ENCODE results near the gene TRIM24. TPM values are rescaled to one million over a fixed set of nuclear protein-coding genes. Genes with fewer than 3 reads are reported as not detected.
A peak's percentile ranks its signal among the peaks of the same experiment; 100 is the strongest.

Gene TRIM24
- total RNA-seq, 1 donor from 2014 or later: 60.3 TPM

- no peak for TF ChIP-seq EZH2 (IDR thresholded peaks at IDR 0.05; ENCODE audit: insufficient read depth, low read length)
- TF ChIP-seq, protein P1, sequence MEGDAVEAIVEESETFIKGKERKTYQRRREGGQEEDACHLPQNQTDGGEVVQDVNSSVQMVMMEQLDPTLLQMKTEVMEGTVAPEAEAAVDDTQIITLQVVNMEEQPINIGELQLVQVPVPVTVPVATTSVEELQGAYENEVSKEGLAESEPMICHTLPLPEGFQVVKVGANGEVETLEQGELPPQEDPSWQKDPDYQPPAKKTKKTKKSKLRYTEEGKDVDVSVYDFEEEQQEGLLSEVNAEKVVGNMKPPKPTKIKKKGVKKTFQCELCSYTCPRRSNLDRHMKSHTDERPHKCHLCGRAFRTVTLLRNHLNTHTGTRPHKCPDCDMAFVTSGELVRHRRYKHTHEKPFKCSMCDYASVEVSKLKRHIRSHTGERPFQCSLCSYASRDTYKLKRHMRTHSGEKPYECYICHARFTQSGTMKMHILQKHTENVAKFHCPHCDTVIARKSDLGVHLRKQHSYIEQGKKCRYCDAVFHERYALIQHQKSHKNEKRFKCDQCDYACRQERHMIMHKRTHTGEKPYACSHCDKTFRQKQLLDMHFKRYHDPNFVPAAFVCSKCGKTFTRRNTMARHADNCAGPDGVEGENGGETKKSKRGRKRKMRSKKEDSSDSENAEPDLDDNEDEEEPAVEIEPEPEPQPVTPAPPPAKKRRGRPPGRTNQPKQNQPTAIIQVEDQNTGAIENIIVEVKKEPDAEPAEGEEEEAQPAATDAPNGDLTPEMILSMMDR (IDR thresholded peaks at IDR 0.05; ENCODE audit: insufficient read depth, low read depth, low read length): no peak
- Histone ChIP-seq H2AFZ (ENCODE audit: low read depth, low read length) (no peak overlapping the region), H3K79me2 (ENCODE audit: insufficient read depth, low read length) (peaks cover 67% of the 10 kb centered on the region), H3K27ac (ENCODE audit: low read depth, low read length) (no peak overlapping the region), H3K9ac (ENCODE audit: low read length) (no peak overlapping the region), H3K4me1 (ENCODE audit: insufficient read depth, low read length) (no peaks in the 10 kb centered on the region), H3K4me2 (ENCODE audit: low read length) (no peak overlapping the region), H3K27me3 (ENCODE audit: insufficient read depth, low read length) (no peaks in the 10 kb centered on the region), H4K20me1 (ENCODE audit: insufficient read depth, low read length) (peaks cover 17% of the 10 kb centered on the region), H3K9me3 (ENCODE audit: insufficient read depth, low read depth, low read length) (no peaks in the 10 kb centered on the region), H3K4me3 (ENCODE audit: insufficient read depth, low read depth, low read length) (no peak overlapping the region), H3K36me3 (ENCODE audit: insufficient read depth, low read length) (peaks cover 6% of the 10 kb centered on the region)
- FAIRE-seq (no peak), DNase-seq (ENCODE audit: low read depth) (no peak)
- H3K4me3 Mint-ChIP-seq (ENCODE audit: unreplicated experiment): no peak overlapping the region
- H3K4me1 Mint-ChIP-seq (ENCODE audit: low read depth, unreplicated experiment): peaks cover 22% of the 10 kb centered on the region
- no peaks in the 10 kb centered on the region for H3K9me3 Mint-ChIP-seq (ENCODE audit: unreplicated experiment)
- no peaks in the 10 kb centered on the region for H3K27me3 Mint-ChIP-seq (ENCODE audit: low read depth, unreplicated experiment)
- peaks cover 28% of the 10 kb centered on the region for H3K36me3 Mint-ChIP-seq (ENCODE audit: low read depth, unreplicated experiment)
- peak overlapping the region; percentile 53 for H3K27ac Mint-ChIP-seq (ENCODE audit: unreplicated experiment)
These were observed 46.7 kb downstream of the TRIM24 start for GRCh38 chr7:138506764-138507163.

DNA sequence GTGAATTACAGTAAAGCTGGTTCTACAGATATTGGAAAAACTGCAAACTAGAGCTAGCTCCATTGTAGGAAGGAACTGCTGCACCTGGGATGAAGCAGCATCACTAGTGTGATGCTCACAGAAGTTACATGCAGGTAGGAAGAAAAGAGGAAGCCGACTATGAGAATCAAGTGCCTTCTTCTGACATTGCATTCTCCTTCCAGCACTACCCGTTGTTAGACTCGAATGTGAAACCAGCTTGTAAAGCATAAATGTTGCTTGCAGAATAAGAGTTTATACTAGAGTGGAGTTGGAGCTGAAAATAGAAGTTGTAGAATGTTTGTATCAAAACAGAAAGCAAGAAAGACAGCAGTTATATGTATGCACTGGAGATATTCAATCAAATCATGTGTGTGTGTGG, 49.9 kb downstream of the TRIM24 start:
- Mint-ChIP-seq H3K36me3 (ENCODE audit: low read depth, unreplicated experiment) (peaks cover 50% of the 10 kb centered on the region), H3K4me3 (ENCODE audit: unreplicated experiment) (no peak overlapping the region)
- peaks cover 55% of the 10 kb centered on the region for H3K79me2 ChIP-seq (ENCODE audit: insufficient read depth, low read length)

More for the DNA sequence above, 49.9 kb downstream of the TRIM24 start:
- H4K20me1 ChIP-seq (ENCODE audit: insufficient read depth, low read length): peaks cover 7% of the 10 kb centered on the region
- no peaks in the 10 kb centered on the region for H3K9me3 ChIP-seq (ENCODE audit: insufficient read depth, low read depth, low read length)
- DNase-seq (ENCODE audit: low read depth) (no peak), FAIRE-seq (no peak)
- Mint-ChIP-seq H3K4me1 (ENCODE audit: low read depth, unreplicated experiment) (peaks cover 14% of the 10 kb centered on the region), H3K9me3 (ENCODE audit: unreplicated experiment) (peaks cover 2% of the 10 kb centered on the region), H3K27ac (ENCODE audit: unreplicated experiment) (no peak overlapping the region), H3K27me3 (ENCODE audit: low read depth, unreplicated experiment) (no peaks in the 10 kb centered on the region)
- H3K4me1 ChIP-seq (ENCODE audit: insufficient read depth, low read length): no peaks in the 10 kb centered on the region
- no peak overlapping the region for H2AFZ ChIP-seq (ENCODE audit: low read depth, low read length)
- TF ChIP-seq, protein P1 (IDR thresholded peaks at IDR 0.05; ENCODE audit: insufficient read depth, low read depth, low read length): no peak
- no peak for TF ChIP-seq EZH2 (IDR thresholded peaks at IDR 0.05; ENCODE audit: insufficient read depth, low read length)
- H3K9ac ChIP-seq (ENCODE audit: low read length): no peak overlapping the region
- no peak overlapping the region for H3K4me2 ChIP-seq (ENCODE audit: low read length)
- peaks cover 6% of the 10 kb centered on the region for H3K36me3 ChIP-seq (ENCODE audit: insufficient read depth, low read length)
- no peaks in the 10 kb centered on the region for H3K27me3 ChIP-seq (ENCODE audit: insufficient read depth, low read length)
- no peak overlapping the region for H3K4me3 ChIP-seq (ENCODE audit: insufficient read depth, low read depth, low read length)
- H3K27ac ChIP-seq (ENCODE audit: low read depth, low read length): no peak overlapping the region

Data from astrocyte (in vitro differentiated cells and primary cell).